RWPE2 (cell line): ENCODE results near the gene GNAI1.

Experiments used
- ATAC-seq: fragments of 200-7000 bp; cut with Tn5 transposase; 3 replicates; pipeline ENCODE4 v1.9.1; 2021; ENCODE audit warnings: low read depth
- DNase-seq: peaks from one replicate; pipeline ENCODE4 v3.0.0-alpha.2; 2020; ENCODE audit warnings: low spot score
- H3K27ac ChIP-seq: fragments of 450-650 bp; 2 replicates; pipeline ENCODE4 v1.5.1; 2017; ENCODE audit warnings: mild to moderate bottlenecking; ENCODE audit not compliant: poor library complexity, severe bottlenecking
- H3K27me3 ChIP-seq: fragments of 250-450 bp; sonication (Bioruptor Pico); 2 replicates; pipeline ENCODE4 v1.5.1; 2021; ENCODE audit warnings: mild to moderate bottlenecking, moderate library complexity; ENCODE audit not compliant: insufficient read depth, poor library complexity, severe bottlenecking
- H3K36me3 ChIP-seq: fragments of 250-450 bp; sonication (Bioruptor Pico); 2 replicates; pipeline ENCODE4 v1.5.1; 2020; ENCODE audit warnings: low read depth, mild to moderate bottlenecking, moderate library complexity
- H3K4me1 ChIP-seq: fragments of 250-450 bp; sonication (Bioruptor Pico); 2 replicates; pipeline ENCODE4 v1.5.1; 2021; ENCODE audit warnings: mild to moderate bottlenecking, moderate library complexity; ENCODE audit not compliant: insufficient read depth, poor library complexity, severe bottlenecking
- H3K4me3 ChIP-seq: fragments of 250-450 bp; sonication (Bioruptor Pico); 2 replicates; pipeline ENCODE4 v1.5.1; 2021; ENCODE audit warnings: mild to moderate bottlenecking, moderate library complexity; ENCODE audit not compliant: severe bottlenecking
- H3K9me3 ChIP-seq: fragments of 250-450 bp; sonication (Bioruptor Pico); 2 replicates; pipeline ENCODE4 v1.5.1; 2021; ENCODE audit warnings: mild to moderate bottlenecking, moderate library complexity; ENCODE audit not compliant: severe bottlenecking
- CTCF ChIP-seq: fragments of 450-650 bp; IDR thresholded peaks from one replicate; pipeline ENCODE4 v1.5.1; 2017; ENCODE audit warnings: mild to moderate bottlenecking, moderate library complexity; ENCODE audit not compliant: poor library complexity, severe bottlenecking

The GNAI1 gene

GRCh38 chr7:80181411-80181810 lies 46.8 kb downstream of the GNAI1 start:
- H3K27ac ChIP-seq = no peak overlapping the region
- ATAC-seq (no peak), DNase-seq (no peak)
- no peaks in the 10 kb centered on the region for H3K27me3 ChIP-seq
- no peak overlapping the region for H3K4me3 ChIP-seq
- peaks cover 10% of the 10 kb centered on the region for H3K4me1 ChIP-seq
- TF ChIP-seq CTCF = no peak
- 0 out of 2 replicates have a peak, but pooled peaks cover 4% of the 10 kb centered on the region for H3K36me3 ChIP-seq
- no peaks in the 10 kb centered on the region for H3K9me3 ChIP-seq

- Histone ChIP-seq H3K9me3 (no peaks in the 10 kb centered on the region), H3K27me3 (no peaks in the 10 kb centered on the region), H3K36me3 (0 out of 2 replicates have a peak, but pooled peaks cover 2% of the 10 kb centered on the region), H3K4me3 (no peak overlapping the region), H3K27ac (no peak overlapping the region), H3K4me1 (peaks cover 10% of the 10 kb centered on the region)
- no peak for TF ChIP-seq CTCF
- ATAC-seq (peak; percentile 59; the same call in 2 of the 3 replicates), DNase-seq (no peak)
These were observed 48.1 kb downstream of the GNAI1 start for GRCh38 chr7:80182630-80183276.

GRCh38 chr7:80183351-80183750 lies 48.7 kb downstream of the GNAI1 start:
- no peaks in the 10 kb centered on the region for H3K36me3 ChIP-seq
- peaks cover 10% of the 10 kb centered on the region for H3K4me1 ChIP-seq
- ATAC-seq (no peak), DNase-seq (no peak)
- H3K4me3 ChIP-seq = no peak overlapping the region
- no peaks in the 10 kb centered on the region for H3K9me3 ChIP-seq
- TF ChIP-seq CTCF = no peak
- H3K27ac ChIP-seq = no peak overlapping the region
- no peaks in the 10 kb centered on the region for H3K27me3 ChIP-seq

GRCh38 chr7:80183900-80184685 lies 49.5 kb downstream of the GNAI1 start:
- H3K27me3 ChIP-seq = no peaks in the 10 kb centered on the region
- no peak overlapping the region for H3K27ac ChIP-seq
- no peak for ATAC-seq
- peaks cover 3% of the 10 kb centered on the region; the same call in 1 of the 2 replicates for H3K36me3 ChIP-seq
- H3K4me3 ChIP-seq = no peak overlapping the region
- no peak for DNase-seq
- H3K9me3 ChIP-seq = no peaks in the 10 kb centered on the region
- peaks cover 10% of the 10 kb centered on the region for H3K4me1 ChIP-seq
- TF ChIP-seq CTCF = no peak

GRCh38 chr7:80184693-80185092 lies 50.1 kb downstream of the GNAI1 start:
- H3K9me3 ChIP-seq = no peaks in the 10 kb centered on the region
- no peak for TF ChIP-seq CTCF
- no peak for ATAC-seq
- peaks cover 5% of the 10 kb centered on the region for H3K36me3 ChIP-seq
- no peak overlapping the region for H3K4me3 ChIP-seq
- H3K27ac ChIP-seq = no peak overlapping the region
- no peak for DNase-seq
- H3K27me3 ChIP-seq = no peaks in the 10 kb centered on the region
- peaks cover 10% of the 10 kb centered on the region for H3K4me1 ChIP-seq
